ENCODE measurements around the gene PHLDB3. TPM values are rescaled to one million over a fixed set of nuclear protein-coding genes. Genes with fewer than 3 reads are reported as not detected.

The PHLDB3 gene
- total RNA-seq, 1 donor from 2014 or later, result 23.4 TPM

- H3K36me3 Mint-ChIP-seq (ENCODE audit: insufficient read depth), result peaks cover 20% of the 10 kb centered on the region
- peaks cover 4% of the 10 kb centered on the region for H3K9me3 Mint-ChIP-seq (ENCODE audit: low read depth)
- DNase-seq (ENCODE audit: low spot score, unreplicated experiment), result no peak
- H3K4me3 Mint-ChIP-seq (ENCODE audit: low read depth), result peak overlapping the region; percentile 79
- peak overlapping the region; percentile 97 for H3K27ac Mint-ChIP-seq
- H3K4me1 Mint-ChIP-seq (ENCODE audit: low read depth), result peaks cover 7% of the 10 kb centered on the region
- no peak for TF ChIP-seq CTCF (IDR thresholded peaks at IDR 0.05; ENCODE audit: unreplicated experiment)
- no peaks in the 10 kb centered on the region for H3K27me3 Mint-ChIP-seq
These were observed 29.8 kb upstream of the PHLDB3 start for GRCh38 chr19:43534305-43534815.

GRCh38 chr19:43533546-43534304, 29.2 kb upstream of the PHLDB3 start:
- peak overlapping the region; percentile 97 for H3K27ac Mint-ChIP-seq
- H3K4me3 Mint-ChIP-seq (ENCODE audit: low read depth), result peak overlapping the region; percentile 79

GRCh38 chr19:43532962-43533545, 28.5 kb upstream of the PHLDB3 start, which contains the start of gene ZNF575:
TSS of gene ZNF575 (plus strand) at chr19:43533188. CDS start at chr19:43534423, 1,235 bp downstream.
- Mint-ChIP-seq H3K4me3 (ENCODE audit: low read depth) (peak within 1 kb of the TSS; percentile 79), H3K36me3 (ENCODE audit: insufficient read depth) (peaks cover 7% of the 10 kb centered on the region), H3K27me3 (no peaks in the 10 kb centered on the region), H3K27ac (peak within 1 kb of the TSS; percentile 97), H3K9me3 (ENCODE audit: low read depth) (no peaks in the 10 kb centered on the region), H3K4me1 (ENCODE audit: low read depth) (peaks cover 7% of the 10 kb centered on the region)
- DNase-seq (ENCODE audit: low spot score, unreplicated experiment), result peak; percentile 89
- no peak for TF ChIP-seq CTCF (IDR thresholded peaks at IDR 0.05; ENCODE audit: unreplicated experiment)

More at GRCh38 chr19:43533546-43534304, 29.2 kb upstream of the PHLDB3 start:
- peaks cover 7% of the 10 kb centered on the region for H3K4me1 Mint-ChIP-seq (ENCODE audit: low read depth)
- H3K9me3 Mint-ChIP-seq (ENCODE audit: low read depth), result no peaks in the 10 kb centered on the region
- no peak for TF ChIP-seq CTCF (IDR thresholded peaks at IDR 0.05; ENCODE audit: unreplicated experiment)
- peak; percentile 96 for DNase-seq (ENCODE audit: low spot score, unreplicated experiment)
- H3K36me3 Mint-ChIP-seq (ENCODE audit: insufficient read depth), result peaks cover 13% of the 10 kb centered on the region
- H3K27me3 Mint-ChIP-seq, result no peaks in the 10 kb centered on the region

- no peak for DNase-seq (ENCODE audit: low spot score, unreplicated experiment)
- Mint-ChIP-seq H3K4me3 (ENCODE audit: low read depth) (peak overlapping the region; percentile 79), H3K4me1 (ENCODE audit: low read depth) (peaks cover 7% of the 10 kb centered on the region), H3K27ac (peak overlapping the region; percentile 83), H3K36me3 (ENCODE audit: insufficient read depth) (peaks cover 7% of the 10 kb centered on the region), H3K27me3 (no peaks in the 10 kb centered on the region), H3K9me3 (ENCODE audit: low read depth) (no peaks in the 10 kb centered on the region)
- no peak for TF ChIP-seq CTCF (IDR thresholded peaks at IDR 0.05; ENCODE audit: unreplicated experiment)
These were observed 28.0 kb upstream of the PHLDB3 start for GRCh38 chr19:43532571-43532961.

GRCh38 chr19:43527860-43528622, 23.5 kb upstream of the PHLDB3 start:
- H3K4me3 Mint-ChIP-seq (ENCODE audit: low read depth), result peak overlapping the region; percentile 40
- H3K36me3 Mint-ChIP-seq (ENCODE audit: insufficient read depth), result no peaks in the 10 kb centered on the region
- no peak for TF ChIP-seq CTCF (IDR thresholded peaks at IDR 0.05; ENCODE audit: unreplicated experiment)
- peaks cover 2% of the 10 kb centered on the region for H3K27me3 Mint-ChIP-seq
- no peaks in the 10 kb centered on the region for H3K9me3 Mint-ChIP-seq (ENCODE audit: low read depth)
- DNase-seq (ENCODE audit: low spot score, unreplicated experiment), result no peak
- no peak overlapping the region for H3K27ac Mint-ChIP-seq
- H3K4me1 Mint-ChIP-seq (ENCODE audit: low read depth), result peaks cover 20% of the 10 kb centered on the region

Measured in progenitor cell of endocrine pancreas (in vitro differentiated cells).